DMS79 treated with DMSO at 0.1 percent for 48 hours (cell line): ENCODE results near the gene SLC4A4.

Experiments used
- DNase-seq: peaks from one replicate; lab custom pipeline; 2025; lab: John Stamatoyannopoulos, UW

Gene SLC4A4

DNA sequence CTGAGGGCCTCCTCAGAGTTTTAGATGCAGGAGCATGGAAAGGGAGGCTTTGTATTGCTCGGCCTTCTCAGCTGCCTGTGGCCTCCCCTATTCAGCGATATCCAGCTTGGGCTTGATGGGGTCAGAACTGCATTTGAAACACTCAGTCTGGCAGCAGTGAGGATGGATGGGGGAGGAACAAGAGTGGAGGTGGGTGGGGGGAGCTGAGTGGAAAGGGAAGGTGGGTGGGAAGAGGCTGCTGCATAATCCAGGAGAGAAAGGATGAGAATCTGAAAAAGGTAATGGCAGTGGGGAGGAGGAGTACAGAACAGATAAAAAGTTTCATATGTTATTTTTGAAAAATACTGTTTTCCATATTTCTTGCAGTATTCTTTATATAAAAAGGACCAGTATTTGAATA is 202.7 kb downstream of the SLC4A4 start:
- no peak for DNase-seq

DNA sequence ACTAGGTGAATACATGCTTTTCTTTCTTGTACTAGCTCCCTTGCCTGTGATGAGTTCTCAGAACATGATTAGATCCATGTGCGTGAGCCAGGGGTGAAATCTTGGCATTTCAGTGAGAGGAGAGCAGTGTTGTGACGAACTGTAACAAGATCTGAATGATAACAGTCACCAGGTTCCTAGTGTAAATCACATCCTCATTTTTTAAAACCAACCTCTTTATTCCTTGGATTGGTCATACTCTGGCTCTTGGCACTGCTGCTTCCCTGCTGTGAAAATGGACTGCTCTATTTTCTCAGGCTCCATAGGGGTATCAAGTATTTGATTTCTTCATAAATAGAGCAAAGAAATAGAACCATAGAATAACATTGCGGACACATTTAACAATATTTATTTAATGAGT is 206.3 kb downstream of the SLC4A4 start:
- DNase-seq = no peak

DNA sequence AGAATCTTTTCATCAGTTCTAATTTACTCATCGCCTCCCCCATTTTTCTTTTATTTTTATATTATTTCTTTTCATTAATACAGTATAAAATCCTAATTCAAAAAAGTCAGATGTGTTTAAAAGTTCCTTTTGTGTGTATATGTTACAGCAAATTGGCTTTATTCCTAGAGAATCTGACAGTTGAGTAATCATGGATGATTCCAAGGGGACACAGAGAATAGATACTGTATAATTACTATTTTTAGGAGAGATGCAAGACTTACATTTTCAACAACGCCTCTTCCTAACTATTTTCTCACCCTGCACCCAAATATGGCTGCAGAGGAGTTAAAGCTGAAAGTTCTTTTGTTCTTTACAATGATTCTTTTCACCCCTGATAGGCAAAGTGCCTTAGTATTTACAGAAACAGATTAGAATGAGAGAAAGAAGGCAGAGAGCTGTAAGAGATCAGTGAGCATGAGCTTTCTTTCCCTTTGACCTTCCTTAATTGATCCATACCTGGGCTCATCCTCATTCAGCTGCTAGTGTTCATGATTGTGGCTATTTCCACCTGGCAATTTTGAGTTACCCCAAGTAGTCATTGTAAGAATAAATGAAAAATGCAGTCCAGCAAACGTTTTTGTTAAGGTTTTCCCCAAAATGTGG is 210.8 kb downstream of the SLC4A4 start:
- DNase-seq = no peak

DNA sequence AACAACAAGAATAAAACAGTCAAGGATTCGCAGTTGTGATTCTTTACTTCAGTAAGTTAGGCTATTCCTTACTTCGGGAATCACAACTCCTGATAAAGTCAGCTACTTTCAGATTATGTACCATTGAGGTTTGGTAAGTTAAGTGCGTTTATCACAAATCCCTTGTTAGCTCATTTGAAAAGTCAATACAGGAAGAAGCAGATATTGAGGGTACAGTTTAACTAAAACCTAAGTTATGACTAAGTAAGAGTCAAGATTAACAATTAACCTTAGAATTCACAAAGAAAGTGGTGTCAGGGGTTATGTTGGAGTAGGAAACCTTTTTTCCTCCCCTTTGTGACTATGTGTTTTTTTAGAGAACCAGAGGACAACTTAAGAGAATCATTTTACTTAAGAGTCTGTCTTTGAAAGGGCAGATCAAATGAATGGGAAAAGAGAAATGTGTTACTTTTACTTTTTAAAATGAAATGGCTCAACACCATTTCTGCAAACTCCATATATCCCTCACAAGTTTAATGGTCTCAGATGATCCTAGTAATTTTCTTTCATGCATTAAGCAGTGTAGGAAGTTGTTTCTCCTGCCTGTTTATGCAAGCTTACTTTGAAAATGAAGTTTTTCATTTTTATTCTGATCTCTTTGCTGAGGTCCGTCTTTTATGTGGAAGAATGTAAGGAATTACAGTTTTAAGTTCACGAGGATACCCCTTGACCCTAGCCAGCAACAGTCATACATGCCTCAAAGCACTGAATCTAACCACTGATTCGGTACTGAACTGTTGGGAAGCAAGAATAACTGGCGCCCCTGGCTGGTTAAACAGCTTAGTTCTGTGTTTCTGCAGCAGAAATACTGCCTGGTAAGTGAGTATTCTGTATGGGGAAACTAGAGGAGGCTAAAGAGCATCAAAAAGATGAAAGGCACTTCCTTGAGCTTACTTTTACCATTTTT is 211.7 kb downstream of the SLC4A4 start:
- no peak for DNase-seq

DNA sequence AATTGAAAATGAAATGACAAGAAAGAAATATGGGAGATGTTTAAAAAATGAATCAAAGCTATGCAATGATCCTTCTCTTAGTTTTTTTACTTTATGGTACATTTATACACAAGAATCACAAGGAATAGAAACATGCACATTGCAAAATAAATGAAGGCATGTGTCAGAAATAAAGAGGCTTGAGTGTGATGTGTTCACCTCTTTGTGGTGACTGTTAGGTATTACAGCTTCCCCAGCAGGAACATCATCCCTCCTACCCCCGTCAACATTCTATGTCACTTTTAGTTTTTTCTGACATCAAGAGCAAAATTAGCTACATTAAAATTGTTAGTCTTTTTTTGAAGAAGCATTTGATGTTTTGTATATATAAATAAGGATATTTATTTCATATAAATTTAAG is 214.8 kb downstream of the SLC4A4 start:
- DNase-seq = no peak

DNA sequence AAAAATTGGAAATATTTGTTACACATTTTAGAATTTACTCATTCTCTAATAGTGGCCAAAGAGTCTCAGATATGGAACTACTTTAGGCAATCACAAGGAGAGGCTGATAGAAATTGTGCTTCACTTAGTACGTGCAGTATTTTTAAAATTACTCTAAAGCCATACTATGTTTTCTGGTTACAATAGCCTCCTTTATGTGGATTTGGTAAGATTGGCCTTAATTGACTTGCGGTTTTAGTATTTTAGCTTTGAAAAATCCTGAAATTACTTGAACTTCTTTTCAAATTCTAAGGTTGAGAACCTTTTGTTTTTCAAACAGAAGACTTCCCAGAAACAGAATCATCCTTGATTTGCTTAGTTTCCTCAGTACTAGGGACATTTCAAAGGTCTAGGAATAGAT is 215.2 kb downstream of the SLC4A4 start:
- no peak for DNase-seq

DNA sequence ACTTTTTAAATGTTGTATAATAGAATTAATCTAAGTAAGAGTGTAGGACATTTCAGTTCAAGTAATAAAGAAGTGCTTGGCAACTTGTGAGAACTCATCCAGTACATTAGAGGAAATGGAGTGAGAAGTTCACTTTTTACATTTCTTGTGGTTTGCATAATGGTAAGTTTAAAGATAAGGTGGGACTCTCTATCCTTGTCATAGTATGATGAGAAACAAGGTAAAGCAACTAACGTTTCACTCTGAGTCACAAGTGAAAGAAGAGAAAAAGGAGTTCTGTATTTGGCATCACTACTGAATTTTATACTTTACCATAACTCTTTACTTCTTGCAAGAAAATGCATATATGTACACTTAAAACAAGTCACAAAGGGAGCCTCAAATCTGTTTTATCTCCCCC is 219.4 kb downstream of the SLC4A4 start:
- DNase-seq = no peak

DNA sequence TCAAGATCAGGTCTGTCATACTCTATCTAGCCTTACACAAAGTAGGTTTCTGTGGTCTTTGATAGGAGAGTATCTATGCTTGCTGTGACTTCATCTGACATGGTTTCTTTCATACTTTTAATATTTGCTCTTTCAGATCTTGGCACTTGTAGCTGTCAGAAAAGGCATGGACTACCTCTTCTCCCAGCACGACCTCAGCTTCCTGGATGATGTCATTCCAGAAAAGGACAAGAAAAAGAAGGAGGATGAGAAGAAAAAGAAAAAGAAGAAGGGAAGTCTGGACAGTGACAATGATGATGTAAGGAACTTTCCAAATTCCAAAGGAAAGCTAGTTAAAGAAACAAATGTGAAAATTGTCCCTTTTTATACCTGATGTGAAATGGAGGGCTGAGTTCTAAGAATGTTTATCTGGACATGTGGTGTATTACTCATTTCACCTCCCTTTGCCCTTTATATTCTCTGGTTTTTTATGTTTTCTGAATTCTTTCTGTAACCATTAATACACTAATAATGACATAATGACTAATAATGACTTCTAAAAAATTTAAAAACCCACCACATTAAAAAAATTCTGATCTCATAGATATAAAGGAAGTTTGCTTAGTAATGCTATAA is 221.2 kb downstream of the SLC4A4 start:
- DNase-seq = no peak

DNA sequence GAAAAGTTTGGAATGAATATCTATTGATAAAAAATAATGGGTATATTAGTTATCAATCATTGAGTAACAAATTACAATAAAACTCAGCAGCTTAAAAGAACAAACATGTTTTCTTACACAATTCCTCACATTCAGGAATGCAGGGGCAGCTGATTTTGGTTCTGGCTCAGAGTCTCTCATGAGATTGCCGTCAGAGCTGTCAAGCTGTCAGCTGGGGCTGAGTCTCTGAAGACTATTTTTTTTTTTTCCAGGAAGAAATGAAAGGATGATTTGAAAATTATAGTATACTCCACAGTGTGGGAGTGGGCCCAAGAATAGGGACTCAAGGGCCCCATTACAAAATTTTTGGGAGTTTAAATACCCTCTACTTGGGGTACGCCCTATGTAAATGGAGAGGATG is 226.0 kb downstream of the SLC4A4 start:
- no peak for DNase-seq

DNA sequence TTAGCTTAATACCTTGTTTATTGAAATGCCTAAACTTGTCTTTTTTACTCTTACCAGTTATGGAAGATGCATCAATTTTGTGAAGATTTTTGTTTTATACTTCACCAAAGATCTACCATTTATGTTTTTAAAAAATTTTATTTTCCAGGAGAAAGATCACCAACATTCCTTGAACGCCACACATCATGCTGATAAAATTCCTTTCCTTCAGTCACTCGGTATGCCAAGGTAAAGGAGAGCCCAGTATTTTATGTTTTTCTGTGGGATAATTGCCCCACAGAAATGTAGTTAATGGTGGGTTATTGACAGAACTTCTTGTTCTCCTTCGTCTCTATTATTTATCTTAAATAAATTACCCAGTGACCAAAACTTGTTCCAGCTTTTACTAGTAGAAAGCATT is 228.0 kb downstream of the SLC4A4 start:
- DNase-seq = no peak

DNA sequence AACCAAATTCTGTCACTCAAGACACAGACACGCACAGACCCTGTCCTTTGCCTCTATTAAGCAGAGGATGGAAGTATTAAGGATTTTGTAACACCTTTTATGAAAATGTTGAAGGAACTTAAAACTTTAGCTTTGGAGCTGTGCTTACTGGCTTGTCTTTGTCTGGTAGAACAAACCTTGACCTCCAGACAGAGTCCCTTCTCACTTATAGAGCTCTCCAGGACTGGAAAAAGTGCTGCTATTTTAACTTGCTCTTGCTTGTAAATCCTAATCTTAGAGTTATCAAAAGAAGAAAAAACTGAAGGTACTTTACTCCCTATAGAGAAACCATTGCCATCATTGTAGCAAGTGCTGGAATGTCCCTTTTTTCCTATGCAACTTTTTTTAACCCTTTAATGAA is 229.3 kb downstream of the SLC4A4 start:
- DNase-seq = no peak

DNA sequence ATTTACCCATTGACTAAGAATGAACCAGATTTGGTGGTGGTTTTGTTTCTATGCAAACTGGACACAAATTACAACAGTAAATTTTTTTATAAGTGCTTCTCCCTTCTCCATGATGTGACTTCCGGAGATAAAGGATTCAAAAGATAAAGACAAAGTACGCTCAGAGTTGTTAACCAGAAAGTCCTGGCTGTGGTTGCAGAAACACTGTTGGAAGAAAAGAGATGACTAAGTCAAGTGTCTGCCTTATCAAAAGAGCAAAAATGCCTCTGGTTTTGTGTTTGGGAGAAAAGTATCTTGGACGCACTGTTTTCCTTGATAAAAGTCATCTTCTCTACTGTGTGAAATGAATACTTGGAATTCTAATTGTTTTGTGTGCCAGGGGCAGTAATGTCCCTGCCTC is 231.7 kb downstream of the SLC4A4 start:
- no peak for DNase-seq

DNA sequence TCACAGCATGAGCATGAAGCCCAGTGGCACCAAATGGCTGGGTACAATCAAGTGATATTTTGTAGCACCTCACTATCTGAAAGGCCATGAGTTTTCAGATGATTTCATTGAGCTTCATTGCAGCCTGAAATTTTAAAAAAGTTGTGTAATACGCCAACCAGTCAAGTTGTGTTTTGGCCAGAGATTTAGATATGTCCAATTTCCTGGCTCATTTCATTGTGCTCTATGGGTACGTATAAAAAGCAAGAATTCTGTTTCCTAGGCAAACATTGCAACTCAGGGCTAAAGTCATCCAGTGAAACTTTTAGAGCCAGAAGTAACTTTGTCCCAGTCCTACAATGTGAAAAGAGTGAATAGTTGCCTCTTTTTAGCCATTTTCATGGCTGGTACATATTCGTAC is 232.5 kb downstream of the SLC4A4 start:
- no peak for DNase-seq

DNA sequence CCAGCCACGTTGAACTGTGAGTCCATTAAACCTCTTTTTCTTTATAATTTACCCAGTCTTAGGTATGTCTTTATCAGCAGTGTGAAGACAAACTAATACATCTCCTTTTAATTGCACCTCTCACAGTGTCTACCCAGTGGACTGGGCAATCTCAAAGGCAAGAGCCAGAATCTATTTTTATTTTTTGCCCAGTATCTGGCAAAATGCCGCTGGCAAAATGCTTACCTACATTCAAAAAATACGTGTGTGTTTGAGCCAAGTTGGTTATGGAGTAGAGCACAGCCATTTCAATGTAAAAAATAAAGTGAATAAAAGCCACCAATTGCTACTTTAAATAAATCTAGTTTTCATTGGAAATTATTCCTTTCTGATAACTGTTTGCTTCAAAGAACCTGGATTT is 245.2 kb downstream of the SLC4A4 start:
- no peak for DNase-seq

DNA sequence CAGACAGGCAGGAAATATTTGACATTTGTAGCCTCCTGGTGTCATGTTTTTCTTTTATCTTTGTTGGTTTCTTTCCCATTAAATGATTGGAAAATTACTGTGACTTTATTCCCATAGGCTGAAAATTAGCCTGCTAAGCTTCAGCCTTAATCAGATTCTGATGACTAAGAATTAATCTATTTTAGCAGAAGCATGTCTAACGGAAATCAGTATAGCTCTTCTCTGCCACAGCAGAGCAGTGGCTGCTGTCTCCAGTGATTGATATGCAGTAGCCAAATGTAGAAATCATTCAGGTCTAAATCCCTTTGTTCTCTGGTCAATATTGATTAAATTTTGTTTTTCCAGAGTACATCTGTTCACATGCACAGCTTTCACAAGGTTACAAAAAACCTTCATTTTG is 245.8 kb downstream of the SLC4A4 start:
- DNase-seq = no peak

DNA sequence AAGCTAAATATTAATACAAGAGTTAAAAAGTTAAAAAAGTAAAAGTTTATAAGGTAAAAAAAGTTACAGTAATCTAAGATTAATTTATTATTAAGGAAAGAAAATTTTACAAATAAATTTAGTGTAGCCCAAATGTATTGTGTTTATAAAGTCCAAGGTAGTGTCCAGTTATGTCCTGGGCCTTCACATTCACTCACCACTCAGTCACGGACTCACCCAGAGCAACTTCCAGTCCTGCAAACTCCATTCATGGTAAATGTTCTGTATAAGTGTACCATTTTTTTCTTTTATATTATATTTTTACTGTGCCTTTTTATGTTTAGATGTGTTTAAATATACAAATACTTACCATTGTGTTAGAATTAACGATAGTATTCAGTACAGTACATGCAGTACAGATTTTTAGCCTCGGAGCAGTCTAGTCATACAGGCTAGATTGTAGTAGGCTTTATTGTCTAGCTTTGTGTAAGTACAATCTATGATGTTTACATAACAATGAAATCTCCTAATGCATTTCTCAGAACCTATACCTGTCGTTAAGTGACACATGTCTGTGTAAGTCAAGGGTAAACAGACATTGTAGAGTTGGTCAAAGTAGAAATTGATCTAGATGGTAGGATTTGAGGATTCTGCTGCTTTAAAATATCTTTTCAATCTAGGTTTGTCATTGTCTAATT is 247.4 kb downstream of the SLC4A4 start:
- no peak for DNase-seq

DNA sequence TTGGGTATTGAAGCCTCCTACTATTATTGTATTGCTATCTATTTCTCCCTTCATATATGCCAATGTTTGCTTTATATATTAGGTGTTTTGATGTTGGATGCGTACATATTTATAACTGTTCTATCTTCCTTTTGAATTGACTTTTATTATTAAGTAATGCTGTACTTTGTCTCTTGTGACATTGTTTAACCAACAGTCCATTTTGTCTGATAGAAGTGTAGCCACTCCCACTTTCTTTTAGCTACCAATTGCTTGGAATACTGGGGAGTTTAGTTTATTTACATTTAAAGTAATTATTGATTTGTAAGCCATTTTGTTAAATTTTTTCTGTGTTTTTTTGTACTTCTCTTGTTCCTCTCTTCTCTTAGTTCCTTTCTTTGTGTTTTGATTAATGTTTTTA is 249.2 kb downstream of the SLC4A4 start:
- DNase-seq = no peak

DNA sequence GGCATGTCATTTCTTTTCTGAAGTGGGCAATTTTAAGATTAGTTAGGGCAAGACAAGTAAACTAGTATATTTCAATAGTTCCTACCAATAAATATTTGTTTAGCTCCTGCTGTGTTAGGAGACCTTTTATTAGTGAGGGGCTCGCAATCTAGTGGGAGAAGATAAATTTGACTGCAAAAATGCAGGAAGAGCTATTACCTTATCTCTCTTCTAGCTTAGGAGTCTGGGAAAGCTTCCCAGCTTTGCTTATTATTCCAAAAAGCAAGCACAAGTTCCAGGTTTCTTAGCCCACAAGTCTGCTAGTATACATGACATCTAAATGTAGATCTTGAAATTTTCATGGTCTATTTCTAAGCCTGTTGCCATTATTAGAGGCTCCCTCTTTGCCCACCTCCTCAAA is 254.0 kb downstream of the SLC4A4 start:
- DNase-seq = no peak

DNA sequence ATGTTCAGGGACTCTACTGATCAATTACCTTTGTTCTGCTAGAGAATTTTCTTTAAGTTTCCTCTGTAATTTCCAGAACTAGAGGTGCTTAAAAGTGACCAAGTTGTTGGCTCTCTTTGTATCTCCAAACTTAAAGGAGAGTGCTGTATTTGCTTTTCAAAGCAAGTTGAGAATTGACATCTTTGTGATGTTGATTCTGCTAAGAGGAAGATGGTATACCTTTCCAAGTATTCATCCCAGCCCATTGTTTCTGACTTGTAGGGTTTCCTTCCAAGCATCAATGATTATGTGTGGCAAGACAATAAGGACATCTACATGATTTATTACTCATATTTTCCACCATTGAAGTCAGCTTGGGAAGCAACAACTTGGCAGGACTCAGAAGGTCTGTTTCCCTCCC is 254.5 kb downstream of the SLC4A4 start:
- DNase-seq = no peak

DNA sequence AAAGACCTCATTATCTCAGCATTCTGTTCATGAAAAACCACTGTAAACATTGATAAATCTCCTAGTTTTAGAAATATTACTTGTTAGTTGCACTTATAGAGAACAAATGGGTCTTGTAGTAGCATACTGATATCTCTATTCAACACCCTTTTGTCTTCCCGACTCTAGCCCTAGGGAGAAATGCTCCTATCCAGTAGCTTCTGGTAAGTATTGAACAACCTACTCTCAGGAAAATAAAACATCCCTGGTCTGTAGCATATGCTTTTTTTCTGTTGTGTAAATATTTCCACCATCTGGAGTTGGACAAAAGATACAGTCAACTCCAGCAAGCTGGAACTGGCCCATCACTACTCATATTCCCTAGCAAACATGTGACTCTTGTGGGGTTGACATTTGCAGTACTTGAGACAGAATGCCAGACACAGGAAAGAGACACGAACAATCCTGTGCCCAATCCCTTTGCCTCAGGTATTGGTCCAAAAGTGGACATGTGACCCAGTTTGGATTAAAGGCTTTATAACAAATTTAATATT is 256.8 kb downstream of the SLC4A4 start:
- DNase-seq = peak; percentile 12

DNA sequence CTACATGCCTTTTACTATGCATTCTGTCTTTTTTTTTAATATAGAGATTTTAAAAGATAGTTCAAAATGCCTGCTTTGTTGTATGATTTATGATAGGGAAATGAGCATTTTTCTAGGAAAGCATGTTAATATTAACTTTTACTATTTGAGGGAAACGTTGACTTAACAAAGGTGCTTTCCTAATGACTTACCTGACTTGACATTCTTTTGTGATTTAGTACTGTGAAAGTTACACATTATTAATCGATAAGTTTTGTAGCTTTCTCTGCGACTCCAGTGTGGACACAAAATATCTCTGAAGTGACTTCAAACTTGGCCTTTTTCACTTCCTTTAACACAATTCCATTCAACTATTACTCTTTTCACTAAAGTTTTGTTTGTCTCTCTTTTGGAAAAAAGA is 260.8 kb downstream of the SLC4A4 start:
- no peak for DNase-seq

DNA sequence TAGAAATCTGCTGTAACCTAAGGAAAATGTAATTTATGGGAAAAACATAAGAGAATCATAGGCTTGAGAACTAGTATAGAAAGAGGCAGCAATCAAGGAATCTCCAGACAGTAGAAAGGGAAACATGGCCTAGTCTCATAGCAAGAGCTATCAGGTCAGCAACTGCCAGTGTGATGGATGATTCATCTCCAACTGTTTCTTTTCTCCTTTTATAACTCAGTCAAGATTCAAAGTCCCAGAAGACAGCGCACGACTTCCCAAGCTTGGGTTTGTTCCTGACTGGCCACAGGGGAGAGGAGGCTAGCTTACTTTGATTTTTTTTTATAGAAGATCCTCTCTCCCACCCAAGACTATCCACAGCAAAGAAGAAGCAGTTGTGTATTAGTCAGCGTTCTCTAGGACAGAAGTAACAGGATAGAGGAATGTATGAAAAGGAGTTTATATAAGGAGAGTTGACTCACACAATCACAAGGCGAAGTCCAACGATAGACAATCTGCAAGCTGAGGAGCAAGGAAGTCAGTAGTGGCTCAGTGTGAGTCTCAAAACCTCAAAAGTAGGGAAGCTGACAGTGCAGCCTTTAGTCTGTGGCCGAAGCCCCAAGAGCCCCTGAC is 263.6 kb downstream of the SLC4A4 start:
- no peak for DNase-seq
